Neural progenitor cell (in vitro differentiated cells): Measurements from ENCODE around the gene SPACA6. TPM values are rescaled to one million over a fixed set of nuclear protein-coding genes. Genes with fewer than 3 reads are reported as not detected.

ENCODE experiments used
- DNase-seq: peaks from one replicate; pipeline ENCODE4 v3.0.0-alpha.2; 2016; ENCODE audit warnings: low spot score
- H2AFZ ChIP-seq: fragments of 200-600 bp; sonication (generic); replicated peaks from 2 replicates; pipeline ENCODE4 v1.6.1; 2016; ENCODE audit warnings: antibody characterized with exemption
- H3F3A ChIP-seq: fragments of 200-600 bp; sonication (generic); 2 replicates; pipeline ENCODE4 v1.6.1; 2016; ENCODE audit warnings: antibody characterized with exemption, low read depth
- H3K27ac ChIP-seq: fragments of 200-600 bp; sonication (generic); 2 replicates; pipeline ENCODE4 v1.5.1; 2016; ENCODE audit warnings: mild to moderate bottlenecking
- H3K27me3 ChIP-seq: fragments of 200-600 bp; sonication (generic); 2 replicates; pipeline ENCODE4 v1.6.1; 2016; ENCODE audit warnings: mild to moderate bottlenecking, moderate library complexity
- H3K36me3 ChIP-seq: fragments of 200-600 bp; sonication (generic); 2 replicates; pipeline ENCODE4 v1.5.1; 2016
- H3K4me1 ChIP-seq: fragments of 200-600 bp; sonication (generic); 2 replicates; pipeline ENCODE4 v1.6.1; 2016; ENCODE audit warnings: mixed run types
- H3K4me2 ChIP-seq: fragments of 200-600 bp; sonication (generic); 2 replicates; pipeline ENCODE4 v1.6.1; 2016
- H3K4me3 ChIP-seq: fragments of 200-600 bp; sonication (generic); 2 replicates; pipeline ENCODE4 v1.5.1; 2016
- H3K79me2 ChIP-seq: fragments of 200-600 bp; sonication (generic); 2 replicates; pipeline ENCODE4 v1.6.1; 2016; ENCODE audit warnings: low read depth
- H3K9ac ChIP-seq: fragments of 200-600 bp; sonication (generic); 2 replicates; pipeline ENCODE4 v1.6.1; 2016
- H3K9me3 ChIP-seq: fragments of 200-600 bp; sonication (generic); 2 replicates; pipeline ENCODE4 v1.5.1; 2016; ENCODE audit warnings: low read depth
- H4K20me1 ChIP-seq: fragments of 200-600 bp; sonication (generic); 2 replicates; pipeline ENCODE4 v1.6.1; 2016; ENCODE audit warnings: low read depth
- H3K27ac Mint-ChIP-seq: 3 replicates; pipeline ENCODE4 v1.8.0; 2021; ENCODE audit warnings: mixed read lengths
- H3K27me3 Mint-ChIP-seq: 2 replicates; pipeline ENCODE4 v1.8.0; 2022; ENCODE audit warnings: low read depth, mild to moderate bottlenecking, inconsistent platforms, moderate library complexity, mixed read lengths; ENCODE audit not compliant: insufficient read depth
- H3K36me3 Mint-ChIP-seq: 3 replicates; pipeline ENCODE4 v1.8.0; 2021; ENCODE audit warnings: mixed read lengths
- H3K4me1 Mint-ChIP-seq: 3 replicates; pipeline ENCODE4 v1.8.0; 2021; ENCODE audit warnings: mixed read lengths
- H3K4me3 Mint-ChIP-seq: 3 replicates; pipeline ENCODE4 v1.8.0; 2021; ENCODE audit warnings: mild to moderate bottlenecking, moderate library complexity, mixed read lengths
- H3K9me3 Mint-ChIP-seq: 3 replicates; pipeline ENCODE4 v1.8.0; 2020; ENCODE audit warnings: mixed read lengths
- CTCF ChIP-seq: fragments of 200-600 bp; sonication (generic); IDR thresholded peaks from 2 replicates; pipeline ENCODE4 v1.5.1; 2017; ENCODE audit warnings: antibody characterized with exemption, mild to moderate bottlenecking
- EZH2 ChIP-seq: fragments of 200-600 bp; sonication (generic); IDR thresholded peaks from 2 replicates; pipeline ENCODE4 v1.6.1; 2017; ENCODE audit warnings: antibody characterized with exemption, mild to moderate bottlenecking, moderate library complexity
- EZH2phosphoT487 ChIP-seq: fragments of 200-600 bp; sonication (generic); IDR thresholded peaks from 2 replicates; pipeline ENCODE4 v1.6.1; 2017; ENCODE audit warnings: antibody characterized with exemption
- total RNA-seq: library from RNA; depleted of rRNA; stranded (reverse); fragments of >200 nt; gene quantifications from 2 replicates; pipeline ENCODE4 v1.2.3, GENCODE V29; 2015; ENCODE audit warnings: low replicate concordance

The SPACA6 gene
- total RNA-seq, 1 donor from 2014 or later: 6.9 TPM

GRCh38 chr19:51695702-51696315 is 2.7 kb downstream of the SPACA6 start:
- H3K27me3 ChIP-seq: no peaks in the 10 kb centered on the region
- no peak overlapping the region for H3K4me2 ChIP-seq
- no peak overlapping the region for H3K4me3 ChIP-seq
- Mint-ChIP-seq H3K4me3 (no peak overlapping the region), H3K27me3 (peaks cover 11% of the 10 kb centered on the region), H3K4me1 (peaks cover 26% of the 10 kb centered on the region), H3K36me3 (peaks cover 46% of the 10 kb centered on the region), H3K27ac (no peak overlapping the region), H3K9me3 (no peaks in the 10 kb centered on the region)
- peaks cover 16% of the 10 kb centered on the region for H4K20me1 ChIP-seq
- no peak for DNase-seq
- H3K36me3 ChIP-seq: no peaks in the 10 kb centered on the region
- H3K4me1 ChIP-seq: peaks cover 10% of the 10 kb centered on the region
- H3K79me2 ChIP-seq: no peaks in the 10 kb centered on the region
- no peaks in the 10 kb centered on the region for H3K9me3 ChIP-seq
- H3K27ac ChIP-seq: no peak overlapping the region
- no peak overlapping the region for H2AFZ ChIP-seq
- H3K9ac ChIP-seq: no peak overlapping the region
- H3F3A ChIP-seq: no peaks in the 10 kb centered on the region
- no peak for TF ChIP-seq EZH2phosphoT487
- TF ChIP-seq EZH2: no peak
- no peak for TF ChIP-seq CTCF

GRCh38 chr19:51696606-51697005 is 3.5 kb downstream of the SPACA6 start:
- Histone ChIP-seq H3F3A (no peaks in the 10 kb centered on the region), H2AFZ (no peak overlapping the region), H3K4me2 (no peak overlapping the region), H3K4me3 (no peak overlapping the region), H3K9ac (no peak overlapping the region), H3K27me3 (no peaks in the 10 kb centered on the region), H3K27ac (no peak overlapping the region), H3K36me3 (no peaks in the 10 kb centered on the region), H3K79me2 (no peaks in the 10 kb centered on the region), H3K9me3 (no peaks in the 10 kb centered on the region), H3K4me1 (peaks cover 6% of the 10 kb centered on the region), H4K20me1 (peaks cover 18% of the 10 kb centered on the region)
- no peak for TF ChIP-seq CTCF
- no peak for TF ChIP-seq EZH2
- no peak for TF ChIP-seq EZH2phosphoT487
- Mint-ChIP-seq H3K4me1 (peaks cover 20% of the 10 kb centered on the region), H3K9me3 (no peaks in the 10 kb centered on the region), H3K27me3 (peaks cover 7% of the 10 kb centered on the region), H3K4me3 (peak overlapping the region; percentile 44), H3K27ac (no peak overlapping the region), H3K36me3 (peaks cover 51% of the 10 kb centered on the region)
- no peak for DNase-seq

- no peak for TF ChIP-seq CTCF
- TF ChIP-seq EZH2: no peak
- no peak for TF ChIP-seq EZH2phosphoT487
- no peak overlapping the region for H3K4me3 Mint-ChIP-seq
- H3K27ac ChIP-seq: no peak overlapping the region
- peaks cover 2% of the 10 kb centered on the region for H3K27me3 ChIP-seq
- H3K4me2 ChIP-seq: no peak overlapping the region
- H2AFZ ChIP-seq: no peak overlapping the region
- no peaks in the 10 kb centered on the region for H3K36me3 ChIP-seq
- H3K79me2 ChIP-seq: no peaks in the 10 kb centered on the region
- no peak overlapping the region for H3K4me3 ChIP-seq
- H3K4me1 Mint-ChIP-seq: peaks cover 17% of the 10 kb centered on the region
- DNase-seq: no peak
- H4K20me1 ChIP-seq: peaks cover 18% of the 10 kb centered on the region
- H3F3A ChIP-seq: peaks cover 4% of the 10 kb centered on the region
- no peak overlapping the region for H3K27ac Mint-ChIP-seq
- H3K4me1 ChIP-seq: peaks cover 3% of the 10 kb centered on the region
- no peak overlapping the region for H3K9ac ChIP-seq
- H3K27me3 Mint-ChIP-seq: peaks cover 7% of the 10 kb centered on the region
- H3K36me3 Mint-ChIP-seq: peaks cover 58% of the 10 kb centered on the region
- H3K9me3 Mint-ChIP-seq: no peaks in the 10 kb centered on the region
- H3K9me3 ChIP-seq: no peaks in the 10 kb centered on the region
Observed at GRCh38 chr19:51697169-51697776, 4.1 kb downstream of the SPACA6 start.
